ENCODE measurements around the gene PTPRT.

The PTPRT gene

GRCh38 chr20:42938441-42939205, 251.1 kb downstream of the PTPRT start:
- POLR2A ChIA-PET: no interaction called here
- CTCF ChIA-PET: no interaction called here
- no peak for DNase-seq (ENCODE audit: extremely low spot score)
- no peak for TF ChIP-seq HDGF (IDR thresholded peaks at IDR 0.05; ENCODE audit: borderline replicate concordance)
- no peak for TF ChIP-seq SUZ12 (IDR thresholded peaks at IDR 0.05)
- TF ChIP-seq CTBP1 (IDR thresholded peaks at IDR 0.05; ENCODE audit: borderline replicate concordance): no peak
- TF ChIP-seq SP1 (IDR thresholded peaks at IDR 0.05): no peak
- no peak for TF ChIP-seq ARNT (IDR thresholded peaks at IDR 0.05)
- TF ChIP-seq BHLHE40 (IDR thresholded peaks at IDR 0.05; ENCODE audit: borderline replicate concordance): no peak
- TF ChIP-seq ZNF384 (IDR thresholded peaks at IDR 0.05): no peak

- ChIA-PET POLR2A (no interaction called here), CTCF (no interaction called here)
- TF ChIP-seq FOXK2 (IDR thresholded peaks at IDR 0.05) (no peak), LEF1 (IDR thresholded peaks at IDR 0.05; ENCODE audit: borderline replicate concordance) (no peak), CTBP1 (IDR thresholded peaks at IDR 0.05; ENCODE audit: borderline replicate concordance) (no peak), ZNF384 (IDR thresholded peaks at IDR 0.05) (no peak), HDGF (IDR thresholded peaks at IDR 0.05; ENCODE audit: borderline replicate concordance) (no peak), ARNT (IDR thresholded peaks at IDR 0.05) (no peak), FOXA1 (IDR thresholded peaks at IDR 0.05) (no peak)
- DNase-seq (ENCODE audit: extremely low spot score): no peak
These were observed 253.2 kb downstream of the PTPRT start for GRCh38 chr20:42936482-42936881.

GRCh38 chr20:42924215-42924614, 265.5 kb downstream of the PTPRT start:
- no peak for TF ChIP-seq ELF4 (IDR thresholded peaks at IDR 0.05)
- TF ChIP-seq L3MBTL2 (conservative IDR thresholded peaks at IDR 0.05): no peak
- no peak for TF ChIP-seq FOXM1 (IDR thresholded peaks at IDR 0.05; ENCODE audit: borderline replicate concordance)
- no peak for TF ChIP-seq BHLHE40 (IDR thresholded peaks at IDR 0.05; ENCODE audit: borderline replicate concordance)
- TF ChIP-seq CTBP1 (IDR thresholded peaks at IDR 0.05; ENCODE audit: borderline replicate concordance): no peak
- no peak for TF ChIP-seq ZNF384 (IDR thresholded peaks at IDR 0.05)
- TF ChIP-seq HDGF (IDR thresholded peaks at IDR 0.05; ENCODE audit: borderline replicate concordance): no peak
- no peak for TF ChIP-seq FOXA1 (IDR thresholded peaks at IDR 0.05)
- no peak for TF ChIP-seq SUZ12 (IDR thresholded peaks at IDR 0.05)
- TF ChIP-seq TARDBP (IDR thresholded peaks at IDR 0.05): no peak
- TF ChIP-seq SP1 (IDR thresholded peaks at IDR 0.05): no peak
- no peak for DNase-seq (ENCODE audit: extremely low spot score)
- CTCF ChIA-PET: no interaction called here
- POLR2A ChIA-PET: no interaction called here

DNA sequence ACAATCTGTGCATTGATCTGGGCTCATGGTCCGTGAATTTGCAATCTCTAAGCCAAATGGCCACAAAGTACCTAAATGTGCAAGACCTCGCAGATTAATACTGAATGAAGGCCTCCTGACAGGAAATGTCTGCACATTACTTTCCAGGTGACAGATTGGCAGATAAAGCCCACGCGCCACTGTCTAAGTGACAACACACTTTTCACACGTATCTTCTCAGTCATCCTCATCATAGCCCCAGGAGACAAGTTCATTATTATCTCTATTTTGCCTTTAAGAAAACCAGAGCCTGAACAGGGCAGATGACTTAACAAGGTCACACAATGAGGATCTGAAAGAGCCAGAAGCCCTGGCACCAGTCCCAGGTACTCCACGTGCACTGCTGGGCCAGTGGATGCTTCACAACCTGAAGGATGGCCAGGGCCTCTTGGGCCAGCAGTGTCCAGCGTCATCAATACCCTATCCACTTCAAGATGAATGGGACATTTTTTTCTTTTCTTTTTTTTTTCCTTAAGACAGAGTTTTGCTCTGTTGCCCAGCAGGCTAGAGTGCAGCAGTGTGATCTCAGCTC, 266.3 kb downstream of the PTPRT start:
- no peak for DNase-seq (ENCODE audit: extremely low spot score)
- ChIA-PET CTCF (no interaction called here), POLR2A (no interaction called here)
- TF ChIP-seq PKNOX1 (IDR thresholded peaks at IDR 0.05) (no peak), LEF1 (IDR thresholded peaks at IDR 0.05; ENCODE audit: borderline replicate concordance) (no peak), FOXM1 (IDR thresholded peaks at IDR 0.05; ENCODE audit: borderline replicate concordance) (no peak), NFRKB (IDR thresholded peaks at IDR 0.05) (no peak), L3MBTL2 (conservative IDR thresholded peaks at IDR 0.05) (no peak), TARDBP (IDR thresholded peaks at IDR 0.05) (no peak), BHLHE40 (IDR thresholded peaks at IDR 0.05; ENCODE audit: borderline replicate concordance) (no peak), SP1 (IDR thresholded peaks at IDR 0.05) (no peak), ARNT (IDR thresholded peaks at IDR 0.05) (no peak), ELF4 (IDR thresholded peaks at IDR 0.05) (no peak), FOXK2 (IDR thresholded peaks at IDR 0.05) (no peak), FOXA1 (IDR thresholded peaks at IDR 0.05) (no peak), CTBP1 (IDR thresholded peaks at IDR 0.05; ENCODE audit: borderline replicate concordance) (no peak), ZNF384 (IDR thresholded peaks at IDR 0.05) (no peak), SUZ12 (IDR thresholded peaks at IDR 0.05) (no peak)

- no peak for DNase-seq (ENCODE audit: extremely low spot score)
- POLR2A ChIA-PET: no interaction called here
- TF ChIP-seq ELF4 (IDR thresholded peaks at IDR 0.05) (no peak), BHLHE40 (IDR thresholded peaks at IDR 0.05; ENCODE audit: borderline replicate concordance) (no peak), ZNF384 (IDR thresholded peaks at IDR 0.05) (no peak), L3MBTL2 (conservative IDR thresholded peaks at IDR 0.05) (no peak), TARDBP (IDR thresholded peaks at IDR 0.05) (no peak), HDGF (IDR thresholded peaks at IDR 0.05; ENCODE audit: borderline replicate concordance) (no peak), NFRKB (IDR thresholded peaks at IDR 0.05) (no peak), PKNOX1 (IDR thresholded peaks at IDR 0.05) (no peak)
- CTCF ChIA-PET: no interaction called here
These were observed 268.9 kb downstream of the PTPRT start for GRCh38 chr20:42920776-42921175.

GRCh38 chr20:42919316-42919715, 270.4 kb downstream of the PTPRT start:
- no peak for DNase-seq (ENCODE audit: extremely low spot score)
- ChIA-PET CTCF (no interaction called here), POLR2A (no interaction called here)
- TF ChIP-seq ELF4 (IDR thresholded peaks at IDR 0.05) (no peak), TARDBP (IDR thresholded peaks at IDR 0.05) (no peak)

DNA sequence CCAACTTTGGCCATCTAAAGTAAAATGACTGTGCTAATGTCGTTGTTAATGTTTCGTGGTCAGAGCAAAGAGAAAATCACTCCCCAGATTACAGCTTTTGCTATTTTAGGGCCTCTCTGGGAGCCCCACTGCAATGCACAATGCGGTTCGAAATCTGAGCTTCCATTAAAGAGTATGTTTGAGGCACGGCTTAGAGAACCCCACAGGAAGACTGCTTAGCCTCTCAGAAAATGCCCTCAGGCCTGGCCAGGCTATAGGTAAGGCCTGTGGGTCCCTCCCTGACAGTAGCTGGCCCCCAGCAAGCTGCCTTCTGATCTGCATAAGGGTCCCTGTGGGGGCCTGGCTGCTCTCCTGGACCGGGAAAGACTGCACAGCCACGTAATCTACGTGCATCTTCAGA, 274.6 kb downstream of the PTPRT start:
- no peak for DNase-seq (ENCODE audit: extremely low spot score)
- ChIA-PET POLR2A (no interaction called here), CTCF (no interaction called here)
- TF ChIP-seq L3MBTL2 (conservative IDR thresholded peaks at IDR 0.05) (no peak), FOXM1 (IDR thresholded peaks at IDR 0.05; ENCODE audit: borderline replicate concordance) (no peak), TARDBP (IDR thresholded peaks at IDR 0.05) (no peak), PKNOX1 (IDR thresholded peaks at IDR 0.05) (no peak), SP1 (IDR thresholded peaks at IDR 0.05) (no peak)
